Pancreas (tissue), 10 donors: Measurements from ENCODE around the gene KCNK5. TPM values are rescaled to one million over a fixed set of nuclear protein-coding genes. Genes with fewer than 3 reads are reported as not detected.

Source experiments
- ATAC-seq, 4 donors: fragments of 200-7000 bp; cut with Tn5 transposase; one replicate each; pipeline versions ENCODE4 v1.8.0 to v1.9.1; 2020; ENCODE audit warnings: mild to moderate bottlenecking in 4 of 4, moderate library complexity in 4 of 4
- DNase-seq, 6 donors: peaks; one replicate each; pipeline ENCODE4 v3.0.0-alpha.2; 2020
- FAIRE-seq: peaks from 2 replicates; lab custom pipeline; 2012; peaks lifted over from hg19 to GRCh38; lab: Jason Lieb, UNC
- H3K27ac ChIP-seq, 4 donors: fragments of 200-600 bp; sonication (generic); 1 replicate in 3 of 4; 2 replicates in 1 of 4; pipeline versions ENCODE4 v1.5.0 to v1.8.0; 2020
- H3K27me3 ChIP-seq, 4 donors: fragments of 200-600 bp; one replicate each; pipeline ENCODE4 v1.8.0; 2021
- H3K36me3 ChIP-seq, 3 donors: fragments of 200-600 bp; sonication (generic) in 1 of 3; one replicate each; pipeline versions ENCODE4 v1.5.0 to v1.8.0; 2020 to 2021
- H3K4me1 ChIP-seq, 3 donors: fragments of 200-600 bp; one replicate each; pipeline ENCODE4 v1.8.0; 2021
- H3K4me3 ChIP-seq, 4 donors: fragments of 200-600 bp; sonication (generic) in 2 of 4; one replicate each; pipeline versions ENCODE4 v1.5.0 to v1.8.0; 2020 to 2021
- H3K9me3 ChIP-seq, 4 donors: fragments of 200-600 bp; one replicate each; pipeline ENCODE4 v1.8.0; 2021
- CTCF ChIP-seq, 4 donors: fragments of 200-600 bp; sonication (generic) in 3 of 4; IDR thresholded peaks; one replicate each; pipeline versions ENCODE4 v1.5.0 to v1.8.0; 2021; ENCODE audit warnings: antibody characterized with exemption in 4 of 4
- WGBS, 2 donors: extraction: QIAGEN DNeasy Blood & Tissue Kit; methylation state at CpG; one replicate each; pipeline ENCODE4 v1.1.7; 2013; 5-methylcytosine and 5-hydroxymethylcytosine counted together
- intact Hi-C, 3 donors: fragments of 100-400 bp; cut with DNase I; formaldehyde crosslinking; loops; one replicate each; pipeline versions ENCODE4 v1.11.1 to v1.14.2; 2022
- polyA plus RNA-seq, 2 donors: library from polyadenylated mRNA; stranded (reverse); fragments of 200-250 nt; gene quantifications; one replicate each; pipeline ENCODE4 v1.2.3, GENCODE V29; 2013
- total RNA-seq, 6 donors: library from RNA; stranded (reverse); fragmentation: NEBNext Ultra II Directional in 4 of 6; extraction: Animal tissue kit (Norgen Biotek cat#: 25700) in 4 of 6; gene quantifications; one replicate each; pipeline versions ENCODE4 v1.2.1 to v1.2.4, GENCODE V29; 2021 to 2023
- donor health status: healthy with polysubstance abuse.
- donor health status: DM: no; HTN: no; CAD: no; lungs with moderate emphysema.
- donor health status: DM: no; HTN: no; CAD: no.
- donor health status: control.
- donor health status: control.
- donor health status: Bipolar disorder and iron deficiency.
- donor health status: DM: yes; HTN: yes; CAD: no.
- donor health status: DM: no; HTN: no; CAD: no.
- donor health status: DM: no; HTN: no; CAD: no.
- donor health status: DM: yes; HTN: yes; CAD: no.

The KCNK5 gene
- total and polyA plus RNA-seq, 8 donors: 10.8 to 32.4 (median 19.8) TPM

DNA sequence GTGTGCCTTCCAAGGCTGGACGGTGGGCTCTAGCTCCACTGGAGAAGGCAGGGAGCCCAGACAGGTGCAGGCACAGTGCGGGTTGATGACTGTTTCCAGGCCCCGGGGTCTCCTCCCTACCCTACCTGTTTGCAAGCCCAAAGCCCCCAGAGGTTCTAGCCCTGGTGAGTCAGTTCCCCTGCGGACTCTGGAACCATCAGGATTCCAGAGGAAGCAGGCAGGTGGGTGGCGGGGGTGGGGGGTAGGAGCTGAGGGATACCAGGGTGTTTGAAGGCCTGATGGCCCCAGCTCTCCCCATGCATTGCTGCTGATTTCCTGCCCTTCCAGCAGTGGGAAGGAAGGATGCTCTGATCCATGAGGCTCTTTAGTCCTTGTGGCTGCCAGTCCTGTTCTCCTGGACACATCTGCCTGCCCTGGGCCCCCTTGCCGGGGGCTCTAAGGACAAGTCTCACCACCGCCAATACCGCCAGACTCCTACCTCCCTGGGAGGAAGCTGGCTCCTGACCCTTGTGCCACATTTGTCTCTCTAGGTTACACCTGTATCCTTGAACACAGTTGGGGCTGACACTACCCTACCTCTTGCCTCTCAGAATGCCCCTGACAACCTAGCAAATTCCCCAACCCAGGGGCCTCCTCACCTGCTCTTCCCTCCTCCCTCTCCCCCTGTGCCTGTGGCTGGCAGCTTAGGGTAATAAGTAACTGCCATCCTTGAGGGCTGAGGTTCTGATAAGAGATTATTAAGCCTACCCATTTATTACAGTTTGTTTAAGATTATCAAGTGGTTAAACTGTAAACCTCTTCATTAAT lies 21.7 kb downstream of the KCNK5 start:
- H3K4me1 ChIP-seq: peaks cover 48 to 80% (median 66%) of the 10 kb centered on the region in 3 donors
- 43 to 62% methylated on average over 8 of the region's 8 CpGs for WGBS, 2 donors
- no peaks in the 10 kb centered on the region for H3K9me3 ChIP-seq
- H3K4me3 ChIP-seq: no peak overlapping the region
- TF ChIP-seq CTCF (IDR thresholded peaks at IDR 0.05): no peak
- DNase-seq (peak in 3 of 6 donors; percentile 43 to 51 (median 48)), FAIRE-seq (no peak), ATAC-seq (peak; percentile 16 to 70 (median 58))
- H3K27ac ChIP-seq: peak overlapping the region; percentile 42 to 76 (median 58)
- no peaks in the 10 kb centered on the region for H3K36me3 ChIP-seq
- H3K27me3 ChIP-seq: no peaks in the 10 kb centered on the region
- intact Hi-C loops: no loop called here

GRCh38 chr6:39206250-39206721 lies 23.0 kb downstream of the KCNK5 start:
- Histone ChIP-seq H3K27me3 (no peaks in the 10 kb centered on the region), H3K27ac (peak overlapping the region; percentile 42 to 76 (median 58)), H3K9me3 (no peaks in the 10 kb centered on the region), H3K36me3 (no peaks in the 10 kb centered on the region), H3K4me1 (peaks cover 48 to 87% (median 65%) of the 10 kb centered on the region in 3 donors), H3K4me3 (no peak overlapping the region)
- no peak for FAIRE-seq
- peak; percentile 25 to 59 (median 50) for ATAC-seq
- TF ChIP-seq CTCF (IDR thresholded peaks at IDR 0.05): no peak
- WGBS, 2 donors: 36 to 43% methylated on average over 10 of the region's 10 CpGs
- peak in 5 of 6 donors; percentile 28 to 73 (median 58) for DNase-seq
- intact Hi-C loops: no loop called here

DNA sequence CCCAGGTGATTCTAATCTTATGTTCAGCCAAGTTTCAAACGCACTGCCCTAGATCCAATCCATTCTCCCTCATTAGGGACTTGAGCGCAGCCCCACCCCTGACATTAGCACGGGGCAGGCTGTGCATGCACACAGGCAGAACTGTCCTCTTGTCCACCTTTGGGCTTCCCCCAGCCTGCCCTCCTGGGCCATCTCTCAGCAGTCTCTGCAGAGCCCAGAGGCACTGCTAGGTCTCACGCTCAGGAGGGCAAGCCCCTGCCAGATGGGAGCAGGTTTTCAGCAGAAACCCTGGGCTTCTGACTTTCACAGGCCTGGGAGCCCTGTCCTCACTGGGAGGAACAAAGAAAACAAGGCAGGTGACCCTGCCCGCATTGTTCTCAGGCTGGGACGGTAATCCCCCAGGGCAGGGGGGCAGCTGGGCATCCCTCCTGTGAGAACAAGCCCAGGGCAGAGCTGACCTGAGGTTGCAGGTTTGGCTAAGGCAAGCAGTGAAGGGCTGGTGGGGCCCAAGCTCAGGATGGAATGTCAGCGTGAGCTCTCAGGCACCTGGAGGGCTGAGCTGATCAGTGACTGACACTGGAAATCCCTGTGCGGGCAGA lies 24.5 kb downstream of the KCNK5 start:
- Histone ChIP-seq H3K4me1 (peaks cover 57 to 83% (median 58%) of the 10 kb centered on the region in 3 donors), H3K9me3 (no peaks in the 10 kb centered on the region), H3K27me3 (no peaks in the 10 kb centered on the region), H3K36me3 (no peaks in the 10 kb centered on the region), H3K27ac (peak overlapping the region; percentile 42 to 76 (median 58)), H3K4me3 (no peak overlapping the region)
- intact Hi-C loops: no loop called here
- no peak for TF ChIP-seq CTCF (IDR thresholded peaks at IDR 0.05)
- DNase-seq (no peak), FAIRE-seq (no peak), ATAC-seq (no peak)
- 67 to 72% methylated on average over 8 of the region's 8 CpGs for WGBS, 2 donors

DNA sequence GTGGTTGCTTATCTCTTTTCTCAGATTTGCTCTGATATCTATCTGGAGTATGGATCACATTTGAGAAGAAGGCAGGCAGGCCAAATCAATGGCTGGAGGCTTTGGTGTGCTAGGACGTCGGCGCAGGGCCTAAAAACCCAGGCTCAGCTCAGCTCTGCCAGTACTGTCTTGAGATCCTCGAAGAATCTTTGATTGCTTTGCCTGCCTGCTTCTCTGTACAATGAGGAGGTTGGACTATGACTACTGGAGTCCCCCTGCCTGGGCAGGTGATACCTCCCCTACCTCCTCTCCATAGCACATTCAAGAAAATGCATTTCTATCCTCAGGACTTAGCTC lies 25.1 kb downstream of the KCNK5 start:
- no peak for FAIRE-seq
- peaks cover 52 to 76% (median 57%) of the 10 kb centered on the region in 3 donors for H3K4me1 ChIP-seq
- no peak for TF ChIP-seq CTCF (IDR thresholded peaks at IDR 0.05)
- H3K27ac ChIP-seq: peak overlapping the region; percentile 42 to 76 (median 58)
- WGBS, 2 donors: 39 to 66% methylated on average over 4 of the region's 4 CpGs
- no peak overlapping the region for H3K4me3 ChIP-seq
- no peak for ATAC-seq
- no peaks in the 10 kb centered on the region for H3K36me3 ChIP-seq
- no peak for DNase-seq
- H3K9me3 ChIP-seq: no peaks in the 10 kb centered on the region
- intact Hi-C loops: no loop called here
- no peaks in the 10 kb centered on the region for H3K27me3 ChIP-seq
